Loucy (cell line): ENCODE data around the gene NCOA4.

Experiments used
- H2AFZ ChIP-seq: fragments of 200-600 bp; sonication (generic); 2 replicates; pipeline ENCODE4 v1.6.0; 2016; ENCODE audit warnings: antibody characterized with exemption, mild to moderate bottlenecking, low read length, moderate library complexity
- H3F3A ChIP-seq: fragments of 200-600 bp; 2 replicates; pipeline ENCODE4 v1.6.0; 2016; ENCODE audit warnings: antibody characterized with exemption, low read depth, mild to moderate bottlenecking
- H3K27me3 ChIP-seq: fragments of 200-600 bp; sonication (generic); 2 replicates; pipeline ENCODE4 v1.6.1; 2014; ENCODE audit warnings: low read length, mild to moderate bottlenecking; ENCODE audit not compliant: insufficient read depth, poor library complexity, severe bottlenecking
- H3K36me3 ChIP-seq: fragments of 200-600 bp; sonication (generic); 2 replicates; pipeline ENCODE4 v1.6.1; 2016; ENCODE audit warnings: low read length; ENCODE audit not compliant: insufficient read depth
- H3K4me1 ChIP-seq: fragments of 200-600 bp; sonication (generic); 2 replicates; pipeline ENCODE4 v1.5.1; 2014; ENCODE audit warnings: low read length, mild to moderate bottlenecking; ENCODE audit not compliant: insufficient read depth, poor library complexity, severe bottlenecking
- H3K4me2 ChIP-seq: fragments of 200-600 bp; sonication (generic); 2 replicates; pipeline ENCODE4 v1.6.0; 2014; ENCODE audit warnings: antibody characterized with exemption, low read length, low read depth, mild to moderate bottlenecking; ENCODE audit not compliant: poor library complexity, severe bottlenecking
- H3K4me3 ChIP-seq: fragments of 200-600 bp; sonication (generic); 2 replicates; pipeline ENCODE4 v1.5.1; 2014; ENCODE audit warnings: low read length, mild to moderate bottlenecking, mixed read lengths; ENCODE audit not compliant: poor library complexity, severe bottlenecking
- H3K79me2 ChIP-seq: fragments of 200-600 bp; sonication (generic); 2 replicates; pipeline ENCODE4 v1.6.1; 2014; ENCODE audit warnings: low read length; ENCODE audit not compliant: insufficient read depth
- H3K9ac ChIP-seq: fragments of 200-600 bp; sonication (generic); 2 replicates; pipeline ENCODE4 v1.6.0; 2014; ENCODE audit warnings: mild to moderate bottlenecking, low read depth, low read length, moderate library complexity; ENCODE audit not compliant: poor library complexity, severe bottlenecking
- H3K9me2 ChIP-seq: fragments of 200-600 bp; sonication (generic); replicated peaks from 2 replicates; pipeline ENCODE4 v1.6.1; 2016; ENCODE audit warnings: low read depth, low read length, mixed read lengths
- H3K9me3 ChIP-seq: fragments of 200-600 bp; sonication (generic); 2 replicates; pipeline ENCODE4 v1.6.1; 2014; ENCODE audit warnings: mild to moderate bottlenecking, antibody characterized with exemption, low read length, low read depth; ENCODE audit not compliant: insufficient read depth
- H4K20me1 ChIP-seq: fragments of 200-600 bp; sonication (generic); 2 replicates; pipeline ENCODE4 v1.6.0; 2014; ENCODE audit warnings: antibody characterized with exemption, low read length, mild to moderate bottlenecking; ENCODE audit not compliant: insufficient read depth, poor library complexity, severe bottlenecking
- EZH2phosphoT487 ChIP-seq: fragments of 200-600 bp; IDR thresholded peaks from 2 replicates; pipeline ENCODE4 v1.6.1; 2018; ENCODE audit warnings: antibody characterized with exemption, mild to moderate bottlenecking, moderate library complexity, borderline replicate concordance
- TF ChIP-seq, protein P1 (sequence below): fragments of 200-600 bp; sonication (generic); conservative IDR thresholded peaks from 2 replicates; pipeline ENCODE4 v1.5.1; 2014; ENCODE audit warnings: mild to moderate bottlenecking, antibody characterized with exemption, low read length

Gene NCOA4

DNA sequence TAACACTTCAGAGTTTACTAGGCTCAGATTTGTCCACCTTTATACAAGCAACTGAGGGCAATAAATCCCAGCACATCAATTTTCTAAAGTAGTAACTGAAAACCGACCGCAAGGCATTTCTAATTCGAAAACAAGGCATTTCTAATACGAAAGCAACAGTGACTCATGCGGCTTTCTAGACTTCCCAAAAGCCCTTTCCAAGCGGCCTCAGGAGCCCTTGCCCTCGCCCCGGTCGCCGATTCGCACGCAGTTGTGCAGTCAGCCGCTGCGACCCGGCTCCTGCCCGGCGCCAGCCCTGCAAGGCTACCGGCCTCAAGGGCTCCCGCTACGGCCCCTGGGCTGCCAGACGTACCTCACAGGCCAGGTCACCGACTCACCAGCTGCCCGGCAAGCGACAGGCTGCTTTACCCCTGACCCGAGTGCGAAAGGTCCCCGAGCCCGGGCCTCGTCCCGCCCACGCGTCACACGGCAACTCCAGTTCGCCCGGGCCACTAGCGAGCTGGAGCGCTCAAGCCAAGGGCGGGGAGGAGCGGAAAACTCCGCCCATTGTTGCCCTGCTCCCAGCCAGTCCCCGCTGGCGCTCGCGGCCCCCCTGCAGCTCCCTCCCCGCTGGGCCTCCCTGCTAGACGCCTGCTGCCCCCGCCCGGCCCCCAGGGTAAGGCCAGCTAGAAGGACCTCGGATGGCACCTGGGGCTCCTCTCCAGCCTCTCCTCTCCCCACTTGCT lies 7.3 kb downstream of the NCOA4 start:
- Histone ChIP-seq H3K36me3 (no peaks in the 10 kb centered on the region), H3K4me1 (peaks cover 77% of the 10 kb centered on the region), H3K9me2 (no peaks in the 10 kb centered on the region), H3K79me2 (peaks cover 100% of the 10 kb centered on the region), H3K4me2 (peak overlapping the region; percentile 85), H3K27me3 (no peaks in the 10 kb centered on the region), H2AFZ (no peak overlapping the region), H3F3A (no peaks in the 10 kb centered on the region), H3K4me3 (peak overlapping the region; percentile 72), H4K20me1 (peaks cover 100% of the 10 kb centered on the region), H3K9ac (peak overlapping the region; percentile 44), H3K9me3 (no peaks in the 10 kb centered on the region)
- TF ChIP-seq, protein P1, sequence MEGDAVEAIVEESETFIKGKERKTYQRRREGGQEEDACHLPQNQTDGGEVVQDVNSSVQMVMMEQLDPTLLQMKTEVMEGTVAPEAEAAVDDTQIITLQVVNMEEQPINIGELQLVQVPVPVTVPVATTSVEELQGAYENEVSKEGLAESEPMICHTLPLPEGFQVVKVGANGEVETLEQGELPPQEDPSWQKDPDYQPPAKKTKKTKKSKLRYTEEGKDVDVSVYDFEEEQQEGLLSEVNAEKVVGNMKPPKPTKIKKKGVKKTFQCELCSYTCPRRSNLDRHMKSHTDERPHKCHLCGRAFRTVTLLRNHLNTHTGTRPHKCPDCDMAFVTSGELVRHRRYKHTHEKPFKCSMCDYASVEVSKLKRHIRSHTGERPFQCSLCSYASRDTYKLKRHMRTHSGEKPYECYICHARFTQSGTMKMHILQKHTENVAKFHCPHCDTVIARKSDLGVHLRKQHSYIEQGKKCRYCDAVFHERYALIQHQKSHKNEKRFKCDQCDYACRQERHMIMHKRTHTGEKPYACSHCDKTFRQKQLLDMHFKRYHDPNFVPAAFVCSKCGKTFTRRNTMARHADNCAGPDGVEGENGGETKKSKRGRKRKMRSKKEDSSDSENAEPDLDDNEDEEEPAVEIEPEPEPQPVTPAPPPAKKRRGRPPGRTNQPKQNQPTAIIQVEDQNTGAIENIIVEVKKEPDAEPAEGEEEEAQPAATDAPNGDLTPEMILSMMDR, result no peak; the same call in 1 of the 2 replicates
- no peak for TF ChIP-seq EZH2phosphoT487

DNA sequence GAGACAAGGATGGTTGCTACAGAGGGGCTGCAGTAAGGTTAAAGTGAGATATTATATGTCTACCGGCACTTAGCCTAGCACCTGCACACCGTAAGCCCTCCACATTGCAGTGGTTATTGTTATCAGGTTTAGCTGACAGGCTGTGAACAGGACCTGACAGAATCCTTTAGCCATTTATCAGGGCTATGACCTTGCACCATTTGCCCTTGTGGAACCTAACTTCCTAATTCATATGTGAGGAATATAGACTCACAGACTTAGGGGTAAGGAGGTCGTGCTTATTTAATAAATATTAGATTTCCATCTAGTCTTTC lies 10.1 kb downstream of the NCOA4 start:
- H3K36me3 ChIP-seq, result peaks cover 19% of the 10 kb centered on the region
- no peaks in the 10 kb centered on the region for H3K9me2 ChIP-seq
- no peak overlapping the region for H2AFZ ChIP-seq
- H3K4me3 ChIP-seq, result peak overlapping the region; percentile 11
- peak overlapping the region; percentile 50 for H3K4me2 ChIP-seq
- TF ChIP-seq, protein P1, result no peak
- no peak for TF ChIP-seq EZH2phosphoT487
- H4K20me1 ChIP-seq, result peaks cover 97% of the 10 kb centered on the region
- no peaks in the 10 kb centered on the region for H3F3A ChIP-seq
- peaks cover 100% of the 10 kb centered on the region for H3K79me2 ChIP-seq
- H3K27me3 ChIP-seq, result no peaks in the 10 kb centered on the region
- H3K9ac ChIP-seq, result peak overlapping the region; percentile 8
- H3K4me1 ChIP-seq, result peaks cover 53% of the 10 kb centered on the region
- H3K9me3 ChIP-seq, result no peaks in the 10 kb centered on the region

DNA sequence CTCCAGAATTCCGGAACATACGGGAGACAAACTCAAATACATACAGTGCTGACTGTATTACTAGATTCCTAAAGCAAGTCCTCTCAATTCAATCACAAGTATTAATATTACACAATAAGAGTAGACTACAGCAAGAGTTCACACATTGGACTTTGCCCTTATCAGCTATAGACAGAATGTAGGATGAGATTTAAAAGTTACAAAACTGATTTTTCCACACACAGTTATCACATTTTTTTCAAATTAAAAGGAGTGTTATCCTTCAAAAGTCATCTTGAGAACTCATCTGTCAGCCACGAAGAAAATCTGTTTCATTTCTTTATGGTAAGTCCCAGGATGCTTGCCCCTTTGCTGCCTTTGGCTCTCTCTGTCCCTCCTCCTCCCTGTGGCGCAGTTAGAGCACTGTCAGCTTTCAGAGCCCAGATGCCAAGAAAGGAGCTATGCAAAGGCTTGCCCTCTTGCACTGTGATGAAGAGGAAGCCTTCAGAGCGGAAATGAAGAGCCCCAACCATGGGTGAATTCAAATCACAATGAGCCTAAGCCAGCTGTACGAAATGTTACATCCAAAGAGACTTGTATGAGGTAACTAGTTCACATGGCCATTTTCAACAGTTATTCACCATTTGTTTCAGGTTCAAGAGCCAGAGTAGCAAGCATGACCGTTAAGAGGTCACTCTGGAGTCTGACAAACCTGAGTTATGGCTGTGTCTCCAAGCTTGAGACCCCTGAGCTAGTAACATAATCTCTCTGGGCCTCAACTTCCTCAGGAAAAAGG lies 10.7 kb downstream of the NCOA4 start:
- no peaks in the 10 kb centered on the region for H3F3A ChIP-seq
- H3K4me3 ChIP-seq, result peak overlapping the region; percentile 11
- peaks cover 24% of the 10 kb centered on the region for H3K36me3 ChIP-seq
- peaks cover 100% of the 10 kb centered on the region for H3K79me2 ChIP-seq
- TF ChIP-seq EZH2phosphoT487, result no peak
- TF ChIP-seq, protein P1, result no peak
- H3K9me2 ChIP-seq, result no peaks in the 10 kb centered on the region
- peaks cover 47% of the 10 kb centered on the region for H3K4me1 ChIP-seq
- H3K9ac ChIP-seq, result peak overlapping the region; percentile 8
- peaks cover 96% of the 10 kb centered on the region for H4K20me1 ChIP-seq
- peak overlapping the region; percentile 50 for H3K4me2 ChIP-seq
- H2AFZ ChIP-seq, result no peak overlapping the region
- H3K27me3 ChIP-seq, result no peaks in the 10 kb centered on the region
- no peaks in the 10 kb centered on the region for H3K9me3 ChIP-seq
